ENCODE data around the gene PANX3. TPM values are rescaled to one million over a fixed set of nuclear protein-coding genes. Genes with fewer than 3 reads are reported as not detected.

Gene PANX3
- total RNA-seq, 1 experiment from 2014 or later: not detected

GRCh38 chr11:124618863-124619262 lies 7.6 kb downstream of the PANX3 start:
- no peak for DNase-seq (ENCODE audit: low read depth)

GRCh38 chr11:124622531-124623451 lies 11.6 kb downstream of the PANX3 start, which contains the start of gene TBRG1:
Gene TBRG1 (plus strand): TSS chr11:124622864. CDS start chr11:124623084, 220 bp downstream.
- DNase-seq (ENCODE audit: low read depth): peak; percentile 93

- DNase-seq (ENCODE audit: low read depth): no peak
These were observed 12.8 kb downstream of the PANX3 start for GRCh38 chr11:124623861-124624525.

- no peak for DNase-seq (ENCODE audit: low read depth)
These were observed 14.4 kb downstream of the PANX3 start for GRCh38 chr11:124625504-124626168.

GRCh38 chr11:124627546-124627945 lies 16.3 kb downstream of the PANX3 start:
- no peak for DNase-seq (ENCODE audit: low read depth)

- no peak for DNase-seq (ENCODE audit: low read depth)
These were observed 18.7 kb downstream of the PANX3 start for GRCh38 chr11:124629961-124630360.

GRCh38 chr11:124633355-124633754 lies 22.1 kb downstream of the PANX3 start:
- no peak for DNase-seq (ENCODE audit: low read depth)

GRCh38 chr11:124635932-124636331 lies 24.7 kb downstream of the PANX3 start:
- DNase-seq (ENCODE audit: low read depth): no peak

GRCh38 chr11:124638500-124638899 lies 27.3 kb downstream of the PANX3 start:
- no peak for DNase-seq (ENCODE audit: low read depth)

GRCh38 chr11:124639186-124639585 lies 28.0 kb downstream of the PANX3 start:
- DNase-seq (ENCODE audit: low read depth): no peak

GRCh38 chr11:124640666-124641065 lies 29.4 kb downstream of the PANX3 start:
- DNase-seq (ENCODE audit: low read depth): no peak

GRCh38 chr11:124642628-124643027 lies 31.4 kb downstream of the PANX3 start:
- DNase-seq (ENCODE audit: low read depth): no peak

GRCh38 chr11:124643042-124643604 lies 31.9 kb downstream of the PANX3 start:
- DNase-seq (ENCODE audit: low read depth): no peak

- peak; percentile 64 for DNase-seq (ENCODE audit: low read depth)
These were observed 32.6 kb downstream of the PANX3 start for GRCh38 chr11:124643605-124644425.

GRCh38 chr11:124644426-124645280 lies 33.4 kb downstream of the PANX3 start:
- peak; percentile 74 for DNase-seq (ENCODE audit: low read depth)

- no peak for DNase-seq (ENCODE audit: low read depth)
These were observed 34.9 kb downstream of the PANX3 start for GRCh38 chr11:124646148-124646547.

- no peak for DNase-seq (ENCODE audit: low read depth)
These were observed 37.4 kb downstream of the PANX3 start for GRCh38 chr11:124648610-124649009.

- peak; percentile 68 for DNase-seq (ENCODE audit: low read depth)
These were observed 45.8 kb downstream of the PANX3 start for GRCh38 chr11:124656774-124657630.

- DNase-seq (ENCODE audit: low read depth): no peak
These were observed 46.7 kb downstream of the PANX3 start for GRCh38 chr11:124657904-124658303.
